ENCODE data around the gene IGSF21.

GRCh38 chr1:18166929-18167328, 59.3 kb downstream of the IGSF21 start:
- TF ChIP-seq POLR2A (IDR thresholded peaks at IDR 0.05) (no peak), CTCF (IDR thresholded peaks at IDR 0.05) (no peak)

Measured in tibial nerve (tissue), 3 donors.